CD4-positive, alpha-beta T cell (primary cell): Measurements from ENCODE around the gene C2orf76. TPM values are rescaled to one million over a fixed set of nuclear protein-coding genes. Genes with fewer than 3 reads are reported as not detected.

ENCODE experiments used
- ATAC-seq: fragments of 200-7000 bp; cut with Tn5 transposase; one replicate; pipeline ENCODE4 v1.10.0; 2022; ENCODE audit warnings: mild to moderate bottlenecking; ENCODE audit not compliant: poor library complexity
- CTCF ChIA-PET: fragments of 350-600 bp; sonication (Branson Sonifier 250); formaldehyde crosslinking; loops from one replicate; lab custom pipeline; 2021; ENCODE audit warnings: antibody characterized with exemption, inconsistent platforms; lab: Charles Lee
- POLR2A ChIA-PET: fragments of 350-600 bp; sonication (Branson Sonifier 250); formaldehyde crosslinking; loops from one replicate; lab custom pipeline; 2021; ENCODE audit warnings: antibody characterized with exemption, inconsistent platforms; lab: Charles Lee
- DNase-seq, 14 experiments: peaks; one replicate each; pipeline ENCODE4 v3.0.0-alpha.2; 2013 to 2020; ENCODE audit warnings: mixed read lengths in 2 of 14
- H3K27ac ChIP-seq, 2 donors: one replicate each; pipeline versions ENCODE4 v1.5.1 to v1.7.0; 2013; ENCODE audit warnings: low read length in 2 of 2, low read depth in 1 of 2, mild to moderate bottlenecking in 1 of 2
- H3K27me3 ChIP-seq, 2 experiments: 1 replicate in 1 of 2; 2 replicates in 1 of 2; pipeline versions ENCODE4 v1.6.1 to v1.7.0; 2013; ENCODE audit warnings: low read length in 2 of 2, control low read depth in 1 of 2, mild to moderate bottlenecking in 1 of 2, moderate library complexity in 1 of 2; ENCODE audit not compliant: insufficient read depth in 2 of 2, control insufficient read depth in 1 of 2
- H3K36me3 ChIP-seq: one replicate; pipeline ENCODE4 v1.6.1; 2013; ENCODE audit warnings: low read length, control low read depth; ENCODE audit not compliant: insufficient read depth
- H3K4me1 ChIP-seq: one replicate; pipeline ENCODE4 v1.6.1; 2013; ENCODE audit warnings: low read length, control low read depth; ENCODE audit not compliant: insufficient read depth
- H3K4me3 ChIP-seq: one replicate; pipeline ENCODE4 v1.5.1; 2013; ENCODE audit warnings: mild to moderate bottlenecking, low read length, moderate library complexity
- H3K9me3 ChIP-seq, 2 experiments: 1 replicate in 1 of 2; 2 replicates in 1 of 2; pipeline versions ENCODE4 v1.6.1 to v1.7.0; 2013; ENCODE audit warnings: low read length in 2 of 2, mild to moderate bottlenecking in 2 of 2, control low read depth in 1 of 2, moderate library complexity in 1 of 2; ENCODE audit not compliant: control insufficient read depth in 1 of 2, insufficient read depth in 1 of 2
- H3K27ac Mint-ChIP-seq: one replicate; pipeline ENCODE4 v1.8.0; 2020; ENCODE audit warnings: mixed read lengths
- H3K27me3 Mint-ChIP-seq: one replicate; pipeline ENCODE4 v1.8.0; 2021; ENCODE audit warnings: mixed read lengths
- H3K36me3 Mint-ChIP-seq: one replicate; pipeline ENCODE4 v1.8.0; 2021; ENCODE audit warnings: low read depth, mixed read lengths
- H3K4me1 Mint-ChIP-seq: one replicate; pipeline ENCODE4 v1.8.0; 2021; ENCODE audit warnings: low read depth, mixed read lengths
- H3K4me3 Mint-ChIP-seq: one replicate; pipeline ENCODE4 v1.8.0; 2020; ENCODE audit warnings: mild to moderate bottlenecking, mixed read lengths
- H3K9me3 Mint-ChIP-seq: one replicate; pipeline ENCODE4 v1.8.0; 2020; ENCODE audit warnings: mixed read lengths
- intact Hi-C, 2 experiments: fragments of 100-400 bp; cut with DNase I in 1 of 2; cut with micrococcal nuclease in 1 of 2; formaldehyde crosslinking; loops; one replicate each; pipeline versions ENCODE4 v1.15.1 to v1.9.0; 2023 to 2025; cut with DNase I, micrococcal nuclease
- total RNA-seq, 174 experiments: library from RNA in 2 of 174; stranded (reverse) in 2 of 174; gene quantifications; one replicate each; pipeline ENCODE4 v1.2.3 and lab custom pipeline; 2021 to 2026
- TF ChIP-seq, protein P1 (sequence below): fragments of 200-600 bp; IDR thresholded peaks from one replicate; pipeline ENCODE4 v1.8.0; 2022; ENCODE audit warnings: antibody characterized with exemption, mild to moderate bottlenecking

Gene C2orf76
- total RNA-seq, 2 experiments from 2014 or later: 2.8 to 4.5 TPM

DNA sequence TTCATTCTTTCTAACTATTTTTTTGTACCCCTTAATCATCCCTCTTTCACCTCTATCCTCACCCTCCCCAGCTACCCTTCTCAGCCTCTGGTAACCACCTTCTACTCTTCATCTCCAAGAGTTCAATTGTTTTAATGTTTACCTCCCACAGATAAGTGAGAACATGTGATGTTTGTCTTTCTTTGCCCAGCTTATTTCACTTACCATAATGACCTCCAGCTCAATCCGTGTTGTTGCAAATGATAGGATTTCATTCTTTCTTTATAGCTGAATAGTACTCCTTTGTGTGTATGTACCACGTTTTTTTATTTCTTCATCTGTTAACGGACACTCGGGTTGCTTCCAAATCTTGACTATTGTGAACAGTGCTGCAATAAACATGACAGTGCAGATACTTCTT, 42.9 kb upstream of the C2orf76 start:
- intact Hi-C loops: loop anchor here in 1 of 2 experiments (5.0 kb wide), 1 partner anchor 68 kb away; no protein-coding TSS in a partner anchor
- ChIA-PET CTCF (no interaction called here), POLR2A (no interaction called here)
- DNase-seq (no peak), ATAC-seq (no peak)
- H3K27me3 ChIP-seq: no peaks in the 10 kb centered on the region
- Mint-ChIP-seq H3K36me3 (no peaks in the 10 kb centered on the region), H3K4me3 (no peak overlapping the region), H3K4me1 (no peaks in the 10 kb centered on the region), H3K27me3 (peaks cover 8% of the 10 kb centered on the region), H3K27ac (no peak overlapping the region), H3K9me3 (no peaks in the 10 kb centered on the region)
- H3K4me1 ChIP-seq: no peaks in the 10 kb centered on the region
- TF ChIP-seq, protein P1, sequence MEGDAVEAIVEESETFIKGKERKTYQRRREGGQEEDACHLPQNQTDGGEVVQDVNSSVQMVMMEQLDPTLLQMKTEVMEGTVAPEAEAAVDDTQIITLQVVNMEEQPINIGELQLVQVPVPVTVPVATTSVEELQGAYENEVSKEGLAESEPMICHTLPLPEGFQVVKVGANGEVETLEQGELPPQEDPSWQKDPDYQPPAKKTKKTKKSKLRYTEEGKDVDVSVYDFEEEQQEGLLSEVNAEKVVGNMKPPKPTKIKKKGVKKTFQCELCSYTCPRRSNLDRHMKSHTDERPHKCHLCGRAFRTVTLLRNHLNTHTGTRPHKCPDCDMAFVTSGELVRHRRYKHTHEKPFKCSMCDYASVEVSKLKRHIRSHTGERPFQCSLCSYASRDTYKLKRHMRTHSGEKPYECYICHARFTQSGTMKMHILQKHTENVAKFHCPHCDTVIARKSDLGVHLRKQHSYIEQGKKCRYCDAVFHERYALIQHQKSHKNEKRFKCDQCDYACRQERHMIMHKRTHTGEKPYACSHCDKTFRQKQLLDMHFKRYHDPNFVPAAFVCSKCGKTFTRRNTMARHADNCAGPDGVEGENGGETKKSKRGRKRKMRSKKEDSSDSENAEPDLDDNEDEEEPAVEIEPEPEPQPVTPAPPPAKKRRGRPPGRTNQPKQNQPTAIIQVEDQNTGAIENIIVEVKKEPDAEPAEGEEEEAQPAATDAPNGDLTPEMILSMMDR: no peak
- H3K4me3 ChIP-seq: no peak overlapping the region
- no peaks in the 10 kb centered on the region for H3K36me3 ChIP-seq
- H3K27ac ChIP-seq: no peak overlapping the region
- H3K9me3 ChIP-seq: peaks cover 0 to 6% of the 10 kb centered on the region in 2 experiments

DNA sequence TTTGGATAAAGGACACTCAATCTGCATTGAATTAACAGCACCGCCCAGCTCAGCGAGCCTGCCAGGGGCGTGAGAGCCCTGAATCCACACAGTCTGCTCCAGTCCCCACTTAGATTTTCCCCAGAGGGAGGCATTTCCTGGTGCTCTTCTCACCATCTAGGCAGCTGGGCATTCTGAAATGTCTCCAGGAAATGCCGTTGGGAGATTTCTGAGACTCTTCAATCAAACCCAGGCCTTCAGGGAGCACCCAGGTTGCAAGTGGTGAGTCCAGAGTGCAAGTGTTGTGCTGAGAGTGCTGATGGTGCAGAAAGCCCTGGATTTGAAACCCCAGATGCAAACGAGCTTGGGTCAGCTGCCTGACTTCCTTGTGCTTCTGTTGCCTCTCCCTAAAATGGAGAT, 41.6 kb upstream of the C2orf76 start:
- peaks cover 8% of the 10 kb centered on the region for H3K27me3 Mint-ChIP-seq
- no peak overlapping the region for H3K27ac ChIP-seq
- peaks cover 0 to 6% of the 10 kb centered on the region in 2 experiments for H3K9me3 ChIP-seq
- H3K4me1 ChIP-seq: no peaks in the 10 kb centered on the region
- H3K4me3 Mint-ChIP-seq: no peak overlapping the region
- no peaks in the 10 kb centered on the region for H3K4me1 Mint-ChIP-seq
- intact Hi-C loops: loop anchor here in 1 of 2 experiments (5.0 kb wide), 1 partner anchor 69 kb away; no protein-coding TSS in a partner anchor
- no peak overlapping the region for H3K27ac Mint-ChIP-seq
- H3K36me3 ChIP-seq: no peaks in the 10 kb centered on the region
- H3K36me3 Mint-ChIP-seq: no peaks in the 10 kb centered on the region
- TF ChIP-seq, protein P1: no peak
- H3K9me3 Mint-ChIP-seq: no peaks in the 10 kb centered on the region
- H3K4me3 ChIP-seq: no peak overlapping the region
- no peaks in the 10 kb centered on the region for H3K27me3 ChIP-seq
- ChIA-PET CTCF (no interaction called here), POLR2A (no interaction called here)
- DNase-seq (no peak), ATAC-seq (no peak)

DNA sequence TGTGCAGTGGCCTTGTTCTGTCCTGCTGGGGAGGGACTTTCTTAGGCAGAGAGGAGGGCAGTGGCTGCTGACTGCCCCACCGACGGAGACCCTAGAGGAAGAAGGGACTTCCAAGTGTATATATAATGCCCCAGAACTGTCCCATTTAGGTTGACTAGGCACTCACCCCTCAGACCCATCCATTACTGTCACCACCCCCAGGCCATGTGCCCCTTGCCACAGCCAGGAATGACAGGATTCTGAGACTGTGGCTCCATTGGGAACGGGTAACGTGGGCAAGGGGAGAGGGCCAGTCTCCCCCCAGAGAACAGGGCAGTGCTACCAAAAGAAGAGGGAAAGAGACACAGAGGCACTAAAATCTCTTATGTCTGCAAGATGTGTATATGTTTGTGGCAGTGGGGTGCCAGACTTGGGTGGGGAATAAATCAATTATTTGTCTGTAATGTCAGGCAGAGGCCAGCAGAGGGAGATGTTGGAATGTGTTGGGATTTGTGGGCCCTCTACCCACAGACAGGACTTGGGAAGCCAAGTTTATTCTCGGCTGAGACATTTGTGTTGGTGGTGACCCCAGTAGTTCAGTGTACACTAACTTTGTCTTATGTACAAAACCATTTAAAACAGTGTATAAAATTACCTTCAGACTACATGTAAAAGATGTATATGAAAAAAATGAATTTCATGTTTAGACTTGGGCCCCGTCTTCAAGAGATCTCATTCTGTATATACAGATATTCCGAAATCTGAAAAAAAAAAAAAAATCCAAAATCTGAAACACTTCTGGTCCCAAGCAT, 41.0 kb upstream of the C2orf76 start:
- H3K4me1 ChIP-seq: no peaks in the 10 kb centered on the region
- no peak overlapping the region for H3K4me3 Mint-ChIP-seq
- no peaks in the 10 kb centered on the region for H3K4me1 Mint-ChIP-seq
- H3K9me3 Mint-ChIP-seq: no peaks in the 10 kb centered on the region
- H3K9me3 ChIP-seq: peaks cover 0 to 6% of the 10 kb centered on the region in 2 experiments
- TF ChIP-seq, protein P1: peak; percentile 61
- DNase-seq (peak in 6 of 14 experiments; percentile 5 to 56 (median 38)), ATAC-seq (no peak)
- no peak overlapping the region for H3K4me3 ChIP-seq
- no peaks in the 10 kb centered on the region for H3K27me3 ChIP-seq
- H3K27me3 Mint-ChIP-seq: peaks cover 8% of the 10 kb centered on the region
- no peaks in the 10 kb centered on the region for H3K36me3 Mint-ChIP-seq
- ChIA-PET POLR2A (no interaction called here), CTCF (no interaction called here)
- intact Hi-C loops: loop anchor here in 1 of 2 experiments (5.0 kb wide), 1 partner anchor 70 kb away; no protein-coding TSS in a partner anchor
- no peak overlapping the region for H3K27ac ChIP-seq
- no peaks in the 10 kb centered on the region for H3K36me3 ChIP-seq
- H3K27ac Mint-ChIP-seq: no peak overlapping the region
